ENCODE measurements around the gene POP4.
"Not testable (repeated sequence)": the region's sequence is repeated elsewhere in the genome, so short reads cannot be mapped to it uniquely, and the experiment has no call there.

POP4 gene

DNA sequence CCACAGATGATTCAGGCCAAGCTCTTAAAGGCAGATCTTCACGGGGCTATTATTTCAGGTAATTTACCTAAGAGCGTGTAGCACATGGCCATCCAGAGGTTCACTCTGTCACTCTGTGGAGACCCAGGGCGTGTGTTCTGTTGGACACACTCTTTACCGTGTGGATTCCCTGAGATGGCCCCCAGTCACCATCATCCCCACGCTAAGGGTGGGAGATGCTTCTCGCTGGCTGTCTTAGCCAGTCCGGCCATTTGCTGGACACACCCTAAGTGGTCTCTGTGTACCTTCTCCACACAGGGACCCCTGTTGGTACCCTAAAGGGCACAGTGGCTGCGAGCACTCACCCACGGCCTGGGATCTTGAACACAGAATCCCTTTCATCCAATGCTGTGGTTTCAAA, 6.0 kb downstream of the POP4 start:
- no peak for DNase-seq (ENCODE audit: low spot score)

DNA sequence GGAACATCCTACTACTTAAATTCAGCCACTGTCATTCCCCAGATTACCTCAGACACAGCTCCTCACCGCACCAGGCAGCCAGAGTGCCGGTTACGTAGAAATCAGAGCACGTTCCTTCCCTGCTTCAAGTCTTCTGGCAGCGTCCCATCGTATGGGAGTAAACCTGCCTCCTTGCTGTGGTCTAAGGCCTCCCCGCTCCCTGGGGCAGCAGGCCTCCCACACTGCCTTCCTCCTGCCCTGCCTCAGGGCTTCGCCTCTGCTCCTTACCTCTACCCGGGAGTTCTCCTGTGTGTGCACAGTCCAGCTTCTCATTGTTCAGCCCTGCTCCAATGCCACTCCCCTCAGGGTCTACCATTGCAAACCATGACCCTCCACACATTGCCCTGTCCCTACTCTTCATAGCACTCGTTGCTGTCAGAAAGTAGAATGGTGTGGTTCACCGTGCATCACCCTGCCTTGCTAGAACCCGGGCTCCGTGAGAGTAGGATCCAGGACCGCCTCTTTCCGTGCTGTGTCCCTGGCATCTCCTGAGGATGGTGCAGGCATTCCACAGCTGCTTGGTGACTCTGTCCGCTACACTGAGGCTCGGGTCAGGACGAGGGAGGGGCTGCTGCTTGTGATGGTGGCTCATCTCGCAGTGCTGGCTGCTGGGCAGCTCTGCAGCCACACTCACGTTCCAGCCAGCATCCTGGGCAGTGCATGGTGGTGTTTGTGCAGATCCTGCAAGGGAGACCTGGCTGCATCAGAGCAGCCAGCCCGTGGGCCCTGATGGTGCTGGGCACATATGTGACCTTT, 6.9 kb downstream of the POP4 start:
- no peak for DNase-seq (ENCODE audit: low spot score)

DNA sequence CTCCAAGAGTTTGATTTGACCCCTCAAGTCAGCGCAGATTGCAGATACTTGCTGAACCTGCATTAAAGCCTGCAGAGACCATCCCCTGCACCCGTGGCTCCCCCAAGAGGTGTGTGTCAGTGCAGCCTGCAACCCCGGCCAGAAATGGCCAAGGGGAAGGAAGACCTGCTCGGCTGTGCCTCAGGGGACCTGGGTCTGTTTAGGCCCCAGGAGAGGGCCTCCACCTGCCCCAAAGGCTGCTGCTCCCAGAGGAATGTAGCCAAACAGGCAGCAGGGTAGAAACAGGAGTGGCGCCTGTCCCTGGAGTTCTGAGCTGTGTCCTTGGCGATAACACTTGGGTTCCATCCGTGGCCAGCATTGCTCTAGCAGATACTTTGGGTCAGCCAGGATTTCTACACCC, 8.0 kb downstream of the POP4 start:
- DNase-seq (ENCODE audit: low spot score), result no peak

DNA sequence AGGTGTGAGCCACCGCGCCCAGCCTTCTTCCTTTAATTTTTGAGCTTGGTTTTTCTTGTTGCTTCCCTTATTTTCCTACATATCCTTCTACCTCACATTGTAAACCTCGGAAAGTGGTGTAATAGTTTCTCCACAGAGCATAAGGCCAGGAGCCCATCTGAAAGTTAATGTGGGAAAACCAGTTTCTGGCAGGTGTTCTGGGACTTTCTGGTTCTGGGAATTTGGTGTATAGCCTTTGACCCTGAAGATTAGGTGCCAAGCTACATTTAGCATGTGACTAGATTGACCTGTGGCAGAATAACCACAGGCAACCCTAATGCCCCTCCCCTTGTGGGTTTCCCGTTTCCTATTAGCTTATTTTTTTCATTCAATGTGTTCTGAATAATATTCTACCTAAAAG, 8.7 kb downstream of the POP4 start:
- DNase-seq (ENCODE audit: low spot score), result no peak

DNA sequence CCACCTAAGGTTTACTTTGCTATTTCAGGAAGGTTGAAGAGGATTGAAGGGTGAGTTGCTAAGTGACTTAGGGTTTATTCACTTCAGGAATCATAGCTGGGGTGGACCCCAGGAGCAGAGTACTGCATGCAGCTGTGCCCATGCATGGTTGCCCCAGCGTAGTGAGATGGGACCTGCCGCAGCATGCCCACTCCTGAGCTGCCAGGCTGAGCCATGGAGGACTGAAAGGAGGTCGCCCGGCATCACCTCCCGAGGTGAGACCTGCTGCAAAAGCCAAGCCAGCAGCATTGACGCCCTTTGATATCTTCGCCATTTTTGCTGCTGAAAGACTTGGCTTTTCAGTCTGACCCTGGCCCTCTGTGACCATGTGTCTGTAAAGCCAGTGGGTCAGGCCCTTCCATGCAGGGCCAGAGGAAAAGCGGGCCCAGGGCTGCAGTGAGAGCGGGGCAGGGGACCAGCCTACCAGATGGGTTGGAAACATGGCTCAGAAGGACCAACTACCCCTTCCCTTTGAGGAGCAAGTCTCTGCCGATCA, 9.9 kb downstream of the POP4 start:
- DNase-seq (ENCODE audit: low spot score), result no peak

DNA sequence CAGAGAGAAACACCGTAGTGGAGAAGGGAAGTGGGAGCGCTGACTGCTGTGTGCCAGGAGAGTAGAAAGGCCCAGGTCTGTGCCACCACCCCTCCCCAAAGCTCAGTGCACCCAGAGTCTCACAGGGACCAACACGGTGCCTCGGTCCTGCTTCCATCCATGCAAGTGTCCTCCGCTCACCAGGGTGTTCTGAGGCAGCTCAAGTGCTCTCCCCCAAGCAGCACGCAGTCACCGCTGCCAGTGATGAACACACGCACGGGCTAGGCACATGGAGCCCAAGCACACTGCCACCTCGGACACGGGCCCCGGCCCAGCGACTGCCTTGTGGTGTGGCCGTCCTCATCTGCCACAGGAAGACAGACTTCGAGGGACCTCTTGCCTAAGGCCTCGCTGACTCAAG, 10.5 kb downstream of the POP4 start:
- DNase-seq (ENCODE audit: low spot score), result no peak

DNA sequence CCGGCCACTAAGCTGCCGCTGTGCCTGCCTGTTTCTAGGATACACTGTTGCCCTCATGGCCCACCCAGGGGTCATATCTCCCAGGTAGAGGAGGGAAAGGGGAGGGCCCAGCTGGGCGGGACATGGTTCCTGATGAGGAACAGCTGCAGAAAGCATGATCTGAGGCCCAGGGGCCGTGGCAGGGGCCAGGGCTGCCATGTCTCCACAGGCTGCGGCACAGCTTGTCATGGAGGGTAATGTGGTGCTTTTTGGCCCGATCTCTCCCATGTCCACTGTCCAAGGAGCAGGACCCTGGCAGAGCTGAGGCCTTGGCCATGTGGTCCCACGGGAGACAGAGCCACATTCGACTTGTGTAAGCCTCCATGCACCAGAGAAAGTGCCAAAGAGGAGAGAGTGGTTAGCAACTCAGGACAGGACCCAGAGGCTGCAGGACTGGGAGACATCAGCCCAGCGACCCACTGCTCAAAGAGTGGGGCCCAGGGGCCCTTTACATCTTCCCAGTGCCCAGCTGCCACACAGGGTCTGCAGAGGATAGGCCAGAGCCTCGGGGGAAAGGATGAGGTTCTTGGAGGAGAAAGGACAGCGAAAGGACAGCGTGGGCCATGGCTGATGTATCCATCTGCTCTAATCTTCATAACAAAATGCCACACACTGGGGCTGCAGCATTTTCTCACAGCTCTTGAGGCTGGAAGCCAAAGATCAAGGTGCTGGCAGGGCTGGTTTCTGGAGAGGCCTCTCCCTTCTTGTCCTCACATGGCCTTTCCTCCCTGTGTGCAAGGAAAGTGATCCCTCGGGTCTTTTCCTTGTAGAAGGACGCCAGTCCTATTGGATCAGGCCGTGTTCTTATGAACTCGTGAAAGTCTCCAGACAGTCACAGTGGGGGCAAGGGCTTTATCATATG, 11.5 kb downstream of the POP4 start:
- DNase-seq (ENCODE audit: low spot score), result no peak

DNA sequence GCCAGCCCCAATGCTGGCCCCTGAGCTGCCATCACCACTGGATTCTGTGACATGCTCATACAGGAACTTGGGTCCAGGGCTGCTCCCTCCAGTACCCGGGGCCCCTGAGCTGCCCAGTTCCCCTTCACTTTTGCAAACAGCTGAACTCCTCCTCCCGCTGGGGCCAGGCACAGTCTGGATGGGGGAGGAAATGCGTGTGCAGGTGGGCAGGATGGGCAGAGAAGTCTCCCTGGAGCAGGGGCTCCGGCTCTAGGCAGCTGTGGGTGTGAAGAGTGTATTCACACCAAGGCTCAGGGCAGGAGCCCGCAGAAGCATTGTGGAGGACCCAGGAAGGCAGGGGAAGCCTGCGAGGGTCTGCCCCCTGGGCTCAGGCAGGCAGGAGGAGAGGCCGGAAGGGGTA, 12.4 kb downstream of the POP4 start:
- no peak for DNase-seq (ENCODE audit: low spot score)

DNA sequence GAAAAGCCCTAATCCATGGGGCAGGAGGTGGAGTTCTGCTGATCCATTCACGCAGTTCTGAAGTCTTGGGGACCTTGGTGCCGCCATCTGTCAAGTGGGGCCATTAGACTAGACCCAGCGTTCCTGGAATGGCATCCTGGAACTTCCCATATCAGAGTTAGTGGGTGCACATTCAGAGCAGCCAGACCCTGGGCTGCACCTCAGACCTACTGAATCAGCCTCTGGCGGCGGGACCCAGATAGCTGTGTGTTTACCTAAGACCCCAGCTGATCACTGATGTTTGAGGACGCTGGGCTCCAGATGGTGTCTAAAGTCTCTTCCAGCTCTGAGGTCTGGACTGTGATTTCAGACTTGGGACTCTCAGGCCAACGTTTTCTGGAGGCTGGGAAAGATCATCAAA, 12.8 kb downstream of the POP4 start:
- no peak for DNase-seq (ENCODE audit: low spot score)

DNA sequence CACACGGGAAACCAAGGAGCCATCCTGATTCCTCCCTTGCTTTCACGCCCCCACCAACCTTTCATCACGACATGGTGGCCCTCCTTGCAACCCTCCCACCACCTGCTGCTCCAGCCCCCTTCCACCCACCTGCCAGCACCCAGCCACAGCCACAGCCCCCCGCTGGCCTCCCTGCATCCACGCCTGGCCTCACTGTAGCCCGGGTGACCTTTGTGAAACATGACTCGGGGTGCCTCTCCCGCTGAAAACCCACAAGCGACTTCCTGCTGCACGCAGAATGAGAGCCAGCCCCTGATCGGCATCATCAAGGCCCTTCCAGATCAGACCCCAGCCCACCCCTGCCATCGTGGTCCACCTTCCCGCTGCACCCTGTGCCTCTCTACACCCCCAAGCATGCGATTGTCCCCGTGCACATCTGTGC, 14.9 kb downstream of the POP4 start:
- DNase-seq (ENCODE audit: low spot score), result peak; percentile 29

DNA sequence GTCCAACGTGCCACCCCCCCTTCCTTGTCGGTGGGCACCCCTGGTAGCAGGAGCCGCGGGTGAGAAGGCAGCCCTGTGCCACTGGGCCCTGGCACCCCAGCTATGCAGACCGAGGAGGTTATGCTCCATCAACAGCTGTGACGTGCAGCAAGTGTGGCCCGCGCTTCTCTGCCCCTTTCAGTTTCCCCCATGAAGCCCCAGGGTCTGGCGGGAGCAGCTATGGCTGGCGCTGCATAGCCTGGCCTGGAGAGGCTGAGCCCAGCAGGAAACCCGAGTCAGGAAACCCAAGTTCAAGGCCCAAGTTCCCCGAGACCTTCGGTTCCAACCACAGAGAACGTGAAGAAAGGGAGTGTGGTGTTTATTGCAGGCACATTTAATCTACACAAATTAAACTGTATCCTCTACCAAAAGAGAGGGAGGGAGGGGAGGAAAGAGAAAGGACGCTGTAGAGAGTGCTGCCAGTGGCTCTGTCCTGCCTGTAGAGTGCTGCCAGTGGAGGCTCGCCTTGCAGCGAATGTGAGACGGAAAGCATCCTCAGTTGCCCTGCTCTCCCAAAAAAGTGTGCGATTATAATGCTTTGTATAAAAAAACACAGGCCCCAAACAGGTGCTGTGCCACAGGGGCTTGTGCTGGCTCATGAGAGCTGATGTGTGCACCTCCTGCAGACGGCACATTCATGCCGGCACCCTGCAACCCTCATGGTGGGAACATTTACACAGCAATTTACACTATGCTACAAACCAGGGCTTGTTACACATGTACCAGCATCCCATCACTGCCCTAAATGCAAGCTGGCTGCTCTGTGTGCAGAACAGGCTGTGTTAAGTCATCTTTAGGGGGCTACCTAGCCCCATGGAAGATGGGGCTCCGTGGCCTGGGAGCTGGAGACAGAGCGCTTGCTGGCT, 16.3 kb downstream of the POP4 start:
- peak; percentile 21 for DNase-seq (ENCODE audit: low spot score)

DNA sequence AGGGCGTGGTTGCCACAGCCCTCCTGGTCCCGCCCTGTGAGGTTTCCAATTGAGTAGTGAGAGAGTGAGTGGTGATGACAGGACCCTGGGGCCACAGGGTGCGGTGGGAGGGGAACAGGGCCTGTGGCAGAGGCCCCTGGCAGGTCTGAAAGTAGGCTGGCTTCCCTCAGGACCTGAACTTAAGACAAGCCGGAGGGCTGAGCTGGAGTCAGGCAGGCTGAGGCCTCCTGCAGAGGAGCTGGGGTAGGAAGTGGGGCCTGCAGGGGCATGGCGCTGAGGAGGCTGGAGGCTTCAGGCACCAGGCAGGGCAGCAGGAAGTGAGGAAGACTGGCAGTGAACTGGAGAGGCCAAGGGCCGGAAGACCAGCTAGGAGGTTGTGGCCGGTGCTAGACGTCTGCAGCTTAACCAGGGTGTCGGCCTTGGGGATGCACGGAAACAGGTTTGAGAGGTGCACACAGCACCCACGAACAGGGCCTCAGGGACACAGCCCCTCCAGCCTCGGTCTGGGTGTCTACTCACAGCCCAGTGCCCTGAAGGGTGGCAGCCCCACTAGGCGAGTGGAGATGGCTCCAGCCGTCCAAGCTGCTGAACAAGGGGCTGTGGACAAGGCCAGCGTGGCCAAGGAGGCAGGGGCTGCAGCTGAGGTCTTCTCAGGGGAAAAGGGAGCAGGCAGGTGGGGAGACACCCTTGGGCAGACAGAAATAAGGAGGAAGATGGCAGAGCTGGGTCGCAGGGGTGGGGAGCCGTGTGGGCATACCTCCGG, 17.8 kb downstream of the POP4 start:
- DNase-seq (ENCODE audit: low spot score), result peak; percentile 40

DNA sequence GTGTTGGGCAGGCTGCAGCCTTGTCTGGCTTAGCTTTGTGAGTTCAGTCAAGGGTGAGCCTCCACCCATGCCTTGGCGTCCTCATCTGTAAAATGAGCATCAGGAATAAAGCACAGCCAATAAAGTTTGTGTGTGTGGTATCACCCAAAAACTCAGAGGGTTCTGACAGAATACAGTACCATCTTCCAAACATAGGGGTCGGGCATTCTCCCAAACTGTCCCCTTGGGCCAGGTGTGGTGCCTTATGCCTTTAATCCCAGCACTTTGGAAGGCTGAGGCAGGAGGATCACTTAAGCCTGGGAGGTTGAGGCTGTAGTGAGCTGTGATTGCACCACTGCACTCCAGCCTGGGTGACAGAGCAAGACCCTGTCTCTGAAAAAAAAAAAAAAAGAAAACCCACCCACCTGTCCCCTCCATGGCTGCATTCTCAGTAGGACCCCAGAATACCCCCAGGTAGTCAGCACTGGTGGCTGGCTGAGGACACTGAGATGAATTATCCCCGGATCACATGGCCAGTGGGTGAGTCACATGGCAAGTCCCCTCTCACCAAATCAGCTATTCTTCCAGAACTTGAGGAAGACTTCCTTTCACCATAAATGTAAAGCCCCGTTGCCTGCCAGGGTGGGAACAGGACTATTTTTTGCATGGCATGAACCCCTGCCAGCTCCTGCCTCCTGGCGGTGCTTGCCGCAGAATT, 18.6 kb downstream of the POP4 start:
- DNase-seq (ENCODE audit: low spot score), result no peak

DNA sequence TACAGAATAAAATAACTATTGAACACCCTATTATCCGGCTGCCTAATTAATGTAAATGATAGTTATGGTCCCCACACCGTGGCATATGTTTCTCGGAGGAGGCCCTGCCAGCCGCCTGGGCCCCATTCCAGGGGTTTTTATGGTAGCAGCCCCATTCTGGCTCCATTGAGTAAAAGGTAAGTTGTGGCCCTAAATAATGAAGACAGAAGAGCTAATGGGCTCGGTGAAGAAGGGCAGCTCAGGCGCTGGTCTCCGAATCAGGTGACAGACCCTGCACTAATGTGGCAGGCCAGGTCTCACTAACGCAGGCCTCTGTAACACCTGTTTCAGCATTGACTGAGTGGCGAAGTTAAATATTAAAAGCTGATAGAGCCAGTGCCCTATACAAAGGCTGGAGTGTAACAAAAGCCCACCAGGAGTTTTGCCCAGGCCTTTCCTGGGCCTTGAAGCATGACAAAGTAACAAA, 19.1 kb downstream of the POP4 start:
- DNase-seq (ENCODE audit: low spot score), result no peak

DNA sequence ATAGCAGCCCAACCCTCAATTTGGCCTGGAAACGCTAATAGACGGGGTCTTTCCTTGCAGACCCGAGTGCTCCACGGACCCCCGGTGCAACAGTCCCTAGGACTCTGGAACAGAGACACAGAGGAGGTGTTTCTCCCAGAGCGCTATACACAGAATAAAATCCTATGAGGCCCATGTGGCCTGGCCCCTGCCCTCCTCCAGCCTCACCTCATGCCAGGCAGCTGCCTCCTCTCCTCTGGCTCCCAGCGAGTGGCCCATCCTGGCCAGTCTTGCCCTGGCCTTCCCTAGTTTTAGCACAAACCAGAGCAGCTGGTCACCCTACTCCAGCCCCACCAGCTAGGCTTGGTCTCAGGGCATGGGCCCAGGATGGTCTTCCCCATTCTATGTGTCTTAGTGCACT, 20.3 kb downstream of the POP4 start:
- no peak for DNase-seq (ENCODE audit: low spot score)

DNA sequence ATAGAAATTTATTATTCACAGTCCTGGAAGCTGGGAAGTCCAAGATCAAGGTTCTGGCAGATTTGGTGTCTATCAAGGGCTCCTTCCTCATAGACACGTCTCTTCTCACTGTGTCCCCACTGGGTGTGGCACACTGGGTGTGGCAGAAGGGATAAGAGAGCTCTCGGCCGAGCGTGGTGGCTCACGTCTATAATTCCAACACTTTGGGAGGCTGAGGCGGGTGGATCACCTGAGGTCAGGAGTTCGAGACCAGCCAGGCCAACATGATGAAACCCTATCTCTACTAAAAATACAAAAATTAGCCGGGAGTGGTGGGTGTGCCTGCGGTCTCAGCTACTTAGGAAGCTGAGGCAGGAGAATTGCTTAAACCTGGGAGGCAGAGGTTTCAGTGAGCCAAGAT, 20.7 kb downstream of the POP4 start:
- not testable (repeated sequence) for DNase-seq (ENCODE audit: low spot score)

DNA sequence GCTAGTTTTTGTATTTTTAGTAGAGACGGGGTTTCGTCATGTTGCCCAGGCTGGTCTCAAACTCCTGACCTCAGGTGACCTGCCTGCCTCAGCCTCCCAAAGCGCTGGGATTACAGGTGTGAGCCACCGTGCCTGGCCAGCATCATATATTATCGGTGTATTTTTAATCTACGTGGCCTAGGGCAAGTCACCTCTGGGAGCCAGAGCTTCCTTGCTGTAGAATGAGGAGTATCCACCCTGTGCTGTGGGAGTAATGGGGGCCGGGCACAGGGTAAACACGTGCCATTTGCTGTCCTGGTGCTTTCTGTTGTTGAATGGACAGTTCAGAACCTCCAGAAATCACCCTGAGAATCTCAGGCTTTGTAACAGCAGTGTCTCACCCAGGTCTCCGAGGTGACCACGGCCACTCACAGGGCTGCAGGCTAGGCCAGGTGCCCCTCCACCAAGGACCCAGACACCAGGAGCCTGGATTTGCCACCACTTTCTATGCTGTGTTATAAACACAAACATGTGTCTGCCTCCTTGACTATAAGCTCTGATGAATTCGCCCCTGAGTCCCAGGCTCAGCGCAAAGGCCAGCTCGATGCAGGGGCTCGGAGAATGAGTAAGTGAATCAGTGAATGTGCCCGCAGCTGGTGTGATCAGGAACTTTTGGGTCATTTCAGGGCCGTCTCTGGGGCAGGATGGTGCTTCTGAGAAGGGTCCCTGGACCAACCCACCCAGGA, 22.7 kb downstream of the POP4 start:
- DNase-seq (ENCODE audit: low spot score), result no peak

DNA sequence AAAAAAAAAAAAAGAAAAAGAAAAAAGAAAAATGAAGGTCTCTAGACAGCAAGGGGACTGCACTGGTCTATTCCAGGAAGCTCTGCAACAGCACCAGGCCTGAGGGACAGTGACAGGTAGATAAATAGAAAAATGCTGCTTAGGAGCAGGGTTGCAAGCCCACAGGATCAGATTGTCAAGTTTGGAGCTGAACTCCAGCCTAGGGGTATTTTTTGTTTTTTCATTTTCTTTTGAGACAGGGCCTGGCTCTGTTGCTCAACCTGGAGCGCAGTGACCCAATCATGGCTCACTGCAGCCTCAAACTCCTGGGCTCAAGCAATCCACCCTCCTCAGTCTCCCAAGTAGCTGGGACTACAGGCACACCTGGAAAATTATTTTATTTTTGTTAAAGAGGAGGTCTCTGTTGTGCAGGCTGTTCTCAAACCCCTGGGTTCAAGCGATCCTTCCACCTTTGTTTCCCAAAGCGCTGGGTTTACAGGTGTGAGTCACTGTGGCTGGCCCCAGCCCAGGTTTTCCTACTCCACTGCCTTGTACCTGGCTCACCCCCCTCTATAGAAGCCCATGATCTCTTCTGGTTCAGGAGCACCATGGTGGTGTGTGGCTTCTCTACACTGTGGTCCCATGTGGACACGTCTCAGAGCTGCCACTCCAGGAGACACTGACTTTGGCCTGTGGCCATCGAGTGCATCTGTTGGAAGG, 23.9 kb downstream of the POP4 start:
- no peak for DNase-seq (ENCODE audit: low spot score)

DNA sequence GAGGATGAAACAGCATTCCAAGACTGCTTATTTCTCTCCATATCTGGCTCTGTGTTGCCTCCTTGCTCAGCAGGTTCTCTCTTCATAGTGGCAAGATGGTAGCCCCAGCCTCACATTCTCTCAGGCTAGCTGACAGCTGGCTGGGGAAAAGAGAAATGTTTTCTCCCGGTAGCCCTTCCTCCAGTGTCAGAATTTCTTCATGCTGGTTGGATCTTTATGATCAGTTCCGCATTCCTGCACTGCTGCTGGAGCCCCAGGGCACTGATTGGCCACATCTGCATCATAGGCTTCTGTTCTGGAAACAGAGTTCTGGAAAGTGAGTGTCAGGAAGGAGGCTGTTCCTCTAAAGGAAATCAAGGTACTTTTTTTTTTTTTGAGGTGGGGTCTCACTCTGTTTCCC, 24.6 kb downstream of the POP4 start:
- no peak for DNase-seq (ENCODE audit: low spot score)

All from CD4-positive, alpha-beta T cell treated with Interleukin-15 for 4 hours (primary cell).